Neural crest cell (in vitro differentiated cells): ENCODE data around the gene SWT1. TPM values are rescaled to one million over a fixed set of nuclear protein-coding genes. Genes with fewer than 3 reads are reported as not detected.

Experiments
- DNase-seq: peaks from one replicate; pipeline ENCODE4 v3.0.0; 2021; ENCODE audit warnings: low read depth, mixed read lengths, low spot score
- H3K27ac Mint-ChIP-seq: one replicate; pipeline ENCODE4 v1.8.0; 2021; ENCODE audit warnings: mild to moderate bottlenecking, mixed read lengths; ENCODE audit not compliant: unreplicated experiment
- H3K27me3 Mint-ChIP-seq: 2 replicates; pipeline ENCODE4 v1.8.0; 2021; ENCODE audit warnings: low read depth, mild to moderate bottlenecking, mixed read lengths
- H3K36me3 Mint-ChIP-seq: 2 replicates; pipeline ENCODE4 v1.8.0; 2021; ENCODE audit warnings: low read depth, mild to moderate bottlenecking, mixed read lengths
- H3K4me1 Mint-ChIP-seq: 2 replicates; pipeline ENCODE4 v1.8.0; 2021; ENCODE audit warnings: mixed read lengths
- H3K4me3 Mint-ChIP-seq: one replicate; pipeline ENCODE4 v1.8.0; 2021; ENCODE audit warnings: mild to moderate bottlenecking, mixed read lengths
- H3K9me3 Mint-ChIP-seq: 2 replicates; pipeline ENCODE4 v1.8.0; 2021; ENCODE audit warnings: mixed read lengths
- total RNA-seq: library from RNA; stranded (reverse); gene quantifications from 2 replicates; pipeline ENCODE4 v1.2.1, GENCODE V29; 2021
- TF ChIP-seq, protein P1 (sequence below): fragments of 200-600 bp; sonication (generic); conservative IDR thresholded peaks from 2 replicates; pipeline ENCODE4 v1.5.0; 2021; ENCODE audit warnings: antibody characterized with exemption, mild to moderate bottlenecking

Gene SWT1
- total RNA-seq, 1 donor from 2014 or later = 5.8 TPM

DNA sequence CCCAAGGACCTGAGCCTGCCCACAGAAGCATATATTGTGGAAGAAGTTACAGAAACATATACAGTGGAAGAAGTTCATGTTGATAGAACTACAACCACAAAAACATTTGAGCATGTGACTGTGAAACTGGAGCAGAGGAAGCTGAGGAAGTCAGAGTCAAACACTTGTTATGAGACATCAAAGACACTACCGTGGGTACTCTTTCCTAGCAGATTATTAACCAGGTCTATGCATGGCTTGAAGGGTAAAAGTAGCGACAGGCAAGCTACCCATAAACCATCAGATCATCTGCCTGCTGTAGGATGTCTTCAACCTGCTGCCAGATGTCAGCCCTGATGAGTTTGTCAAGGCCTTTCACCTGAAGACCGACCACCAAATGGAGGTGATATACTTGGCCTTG, 124.3 kb downstream of the SWT1 start:
- peaks cover 11% of the 10 kb centered on the region for H3K36me3 Mint-ChIP-seq
- peaks cover 2% of the 10 kb centered on the region for H3K9me3 Mint-ChIP-seq
- TF ChIP-seq, protein P1, sequence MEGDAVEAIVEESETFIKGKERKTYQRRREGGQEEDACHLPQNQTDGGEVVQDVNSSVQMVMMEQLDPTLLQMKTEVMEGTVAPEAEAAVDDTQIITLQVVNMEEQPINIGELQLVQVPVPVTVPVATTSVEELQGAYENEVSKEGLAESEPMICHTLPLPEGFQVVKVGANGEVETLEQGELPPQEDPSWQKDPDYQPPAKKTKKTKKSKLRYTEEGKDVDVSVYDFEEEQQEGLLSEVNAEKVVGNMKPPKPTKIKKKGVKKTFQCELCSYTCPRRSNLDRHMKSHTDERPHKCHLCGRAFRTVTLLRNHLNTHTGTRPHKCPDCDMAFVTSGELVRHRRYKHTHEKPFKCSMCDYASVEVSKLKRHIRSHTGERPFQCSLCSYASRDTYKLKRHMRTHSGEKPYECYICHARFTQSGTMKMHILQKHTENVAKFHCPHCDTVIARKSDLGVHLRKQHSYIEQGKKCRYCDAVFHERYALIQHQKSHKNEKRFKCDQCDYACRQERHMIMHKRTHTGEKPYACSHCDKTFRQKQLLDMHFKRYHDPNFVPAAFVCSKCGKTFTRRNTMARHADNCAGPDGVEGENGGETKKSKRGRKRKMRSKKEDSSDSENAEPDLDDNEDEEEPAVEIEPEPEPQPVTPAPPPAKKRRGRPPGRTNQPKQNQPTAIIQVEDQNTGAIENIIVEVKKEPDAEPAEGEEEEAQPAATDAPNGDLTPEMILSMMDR = no peak
- no peaks in the 10 kb centered on the region for H3K27me3 Mint-ChIP-seq
- no peak overlapping the region for H3K27ac Mint-ChIP-seq
- no peak overlapping the region for H3K4me3 Mint-ChIP-seq
- no peak for DNase-seq
- no peaks in the 10 kb centered on the region for H3K4me1 Mint-ChIP-seq

DNA sequence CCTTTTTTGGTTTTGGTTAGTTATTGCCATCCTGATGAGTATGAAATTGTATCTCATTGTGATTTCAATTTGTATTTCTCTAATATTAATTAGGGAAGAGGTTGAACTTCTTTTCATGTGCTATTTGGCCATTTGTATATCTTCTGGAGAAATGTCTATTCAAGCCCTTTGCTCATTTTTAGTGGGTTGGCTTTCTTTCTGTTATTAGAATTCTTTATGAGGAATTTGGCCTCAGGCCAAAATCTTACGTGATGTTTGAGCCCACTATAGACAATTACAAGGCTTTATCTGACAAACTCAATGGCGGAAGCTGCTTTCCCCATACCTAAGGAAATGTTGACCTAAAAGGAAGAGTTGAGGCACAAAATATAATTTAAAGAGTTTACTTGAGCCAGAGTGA, 127.1 kb downstream of the SWT1 start:
- Mint-ChIP-seq H3K36me3 (peaks cover 18% of the 10 kb centered on the region), H3K4me1 (no peaks in the 10 kb centered on the region), H3K4me3 (no peak overlapping the region), H3K9me3 (peaks cover 9% of the 10 kb centered on the region), H3K27ac (no peak overlapping the region), H3K27me3 (no peaks in the 10 kb centered on the region)
- TF ChIP-seq, protein P1 = no peak
- no peak for DNase-seq

DNA sequence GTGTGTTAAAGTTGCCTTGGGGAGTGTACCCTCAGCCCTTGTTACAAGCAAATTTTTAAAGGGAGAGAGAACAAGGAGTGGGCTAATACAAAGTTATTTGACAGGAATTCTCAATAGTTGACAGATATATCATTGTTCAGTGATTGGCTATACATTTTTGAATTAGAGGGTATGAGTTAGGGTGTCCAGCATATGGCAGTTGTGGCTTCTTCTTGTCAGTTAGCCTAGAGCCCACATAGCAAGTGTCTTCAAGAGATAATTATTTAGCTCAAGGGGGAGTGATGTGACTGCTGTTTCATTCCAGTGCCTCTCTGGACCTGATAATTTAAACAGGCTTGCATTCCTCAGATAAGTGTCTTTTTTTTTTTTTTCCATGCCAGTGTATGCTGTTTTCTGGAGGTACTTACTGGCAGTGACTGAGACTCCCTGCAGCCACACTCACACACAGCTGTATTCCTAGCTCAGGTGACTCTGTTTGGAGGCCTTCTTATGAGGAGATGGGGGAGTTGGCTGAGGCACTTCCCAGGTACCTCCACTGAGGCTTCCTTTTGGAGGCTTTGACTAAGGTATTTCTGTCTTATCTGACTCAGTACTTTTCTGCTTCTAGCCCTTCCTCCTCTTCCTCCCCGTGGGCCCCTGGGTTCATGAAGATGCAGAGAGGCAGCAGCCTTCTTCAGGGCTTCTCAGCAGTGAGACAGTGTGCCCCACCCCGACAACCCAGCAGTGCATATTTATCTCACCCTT, 127.7 kb downstream of the SWT1 start:
- H3K27me3 Mint-ChIP-seq = no peaks in the 10 kb centered on the region
- TF ChIP-seq, protein P1 = no peak
- no peak for DNase-seq
- H3K36me3 Mint-ChIP-seq = peaks cover 23% of the 10 kb centered on the region
- no peaks in the 10 kb centered on the region for H3K4me1 Mint-ChIP-seq
- peaks cover 12% of the 10 kb centered on the region for H3K9me3 Mint-ChIP-seq
- peak overlapping the region; percentile 28 for H3K4me3 Mint-ChIP-seq
- H3K27ac Mint-ChIP-seq = peak overlapping the region; percentile 20

DNA sequence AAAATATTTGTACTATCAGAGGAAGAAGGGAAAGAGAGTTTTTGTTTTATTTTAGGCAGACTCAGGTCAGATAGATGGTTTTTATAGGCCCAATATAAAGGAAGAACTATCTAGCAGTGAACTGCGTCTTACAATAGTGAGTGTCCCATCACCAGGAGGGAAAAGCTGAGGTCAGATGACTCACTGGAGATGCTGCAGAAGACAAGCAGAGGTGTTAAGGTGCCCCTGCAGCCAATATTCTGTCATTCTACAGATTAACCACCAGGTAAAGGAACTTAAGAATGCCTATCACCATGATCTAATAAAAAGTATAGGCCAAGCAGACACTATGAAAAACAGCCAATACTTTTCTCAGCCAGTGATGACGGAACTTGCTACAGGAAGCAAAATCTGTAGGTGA, 130.5 kb downstream of the SWT1 start:
- H3K9me3 Mint-ChIP-seq = peaks cover 14% of the 10 kb centered on the region
- no peak overlapping the region for H3K27ac Mint-ChIP-seq
- no peak overlapping the region for H3K4me3 Mint-ChIP-seq
- no peaks in the 10 kb centered on the region for H3K27me3 Mint-ChIP-seq
- H3K4me1 Mint-ChIP-seq = no peaks in the 10 kb centered on the region
- TF ChIP-seq, protein P1 = no peak
- peaks cover 25% of the 10 kb centered on the region for H3K36me3 Mint-ChIP-seq
- DNase-seq = no peak

DNA sequence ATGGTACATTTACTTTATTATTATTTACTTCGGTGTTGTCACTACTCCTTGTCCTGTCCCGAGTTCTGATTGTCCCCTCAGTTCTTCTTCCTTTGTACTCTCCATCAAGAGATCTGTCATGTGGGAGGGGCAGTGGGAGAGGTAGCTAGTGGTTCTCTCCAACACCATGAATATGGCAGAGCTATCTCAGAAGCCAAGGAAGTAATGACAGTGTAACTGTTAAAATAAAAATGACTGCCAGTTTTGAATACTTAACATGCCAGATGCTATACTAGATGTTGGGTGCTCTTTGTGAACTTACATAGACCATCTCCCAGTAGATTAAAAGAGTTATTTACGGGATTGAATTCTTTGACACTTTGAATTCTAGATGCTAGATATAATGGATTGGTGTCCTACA, 131.5 kb downstream of the SWT1 start:
- H3K27me3 Mint-ChIP-seq = no peaks in the 10 kb centered on the region
- TF ChIP-seq, protein P1 = no peak
- no peaks in the 10 kb centered on the region for H3K4me1 Mint-ChIP-seq
- no peak for DNase-seq
- peaks cover 14% of the 10 kb centered on the region for H3K9me3 Mint-ChIP-seq
- H3K4me3 Mint-ChIP-seq = no peak overlapping the region
- peaks cover 30% of the 10 kb centered on the region for H3K36me3 Mint-ChIP-seq
- H3K27ac Mint-ChIP-seq = no peak overlapping the region
